Skeletal muscle cell (primary cell): ENCODE results near the gene SYNPO2.
"Not testable (repeated sequence)": the region's sequence is repeated elsewhere in the genome, so short reads cannot be mapped to it uniquely, and the experiment has no call there.

ENCODE experiments used
- DNase-seq: peaks from one replicate; pipeline ENCODE4 v3.0.0-alpha.2; 2010; ENCODE audit warnings: low read depth
- H3K4me3 ChIP-seq: 2 replicates; pipeline ENCODE4 v1.5.1; 2011; ENCODE audit warnings: low read depth, mild to moderate bottlenecking, control low read depth, low read length, moderate library complexity

SYNPO2 gene

DNA sequence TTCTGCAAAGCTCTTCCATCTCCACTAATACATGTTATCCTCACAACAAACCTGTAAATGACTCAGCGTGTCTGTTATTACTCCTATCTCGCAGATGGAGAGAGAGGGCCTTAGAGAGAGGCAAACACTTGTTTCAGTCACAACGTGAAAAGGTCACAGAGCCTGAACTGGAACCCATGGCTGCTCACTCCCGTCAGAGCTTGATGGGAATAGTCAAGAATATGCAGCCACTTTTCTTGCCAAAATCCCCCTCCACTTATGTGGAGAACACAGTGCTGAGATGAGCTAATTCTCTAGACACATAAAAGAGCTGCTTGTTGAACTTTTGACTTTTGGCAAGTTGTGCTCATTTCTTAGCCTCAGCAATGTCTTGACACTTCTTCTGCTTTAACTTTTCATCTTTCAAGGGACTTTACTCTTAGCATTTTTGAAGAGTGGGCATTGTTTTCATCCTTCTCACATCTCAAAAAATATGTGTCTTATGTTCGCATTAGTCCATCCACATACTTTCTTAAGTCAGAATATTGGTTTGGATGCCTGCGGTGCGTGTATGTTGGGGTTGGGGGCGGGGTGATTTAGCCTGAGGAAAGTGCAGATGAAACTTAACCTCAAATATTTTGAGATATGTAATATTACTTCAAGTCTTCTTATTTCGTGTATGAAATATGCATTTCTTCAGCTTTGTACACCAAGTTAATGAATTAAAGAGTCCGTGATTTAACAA lies 69.2 kb downstream of the SYNPO2 start:
- no peak for DNase-seq
- H3K4me3 ChIP-seq, result no peak overlapping the region

DNA sequence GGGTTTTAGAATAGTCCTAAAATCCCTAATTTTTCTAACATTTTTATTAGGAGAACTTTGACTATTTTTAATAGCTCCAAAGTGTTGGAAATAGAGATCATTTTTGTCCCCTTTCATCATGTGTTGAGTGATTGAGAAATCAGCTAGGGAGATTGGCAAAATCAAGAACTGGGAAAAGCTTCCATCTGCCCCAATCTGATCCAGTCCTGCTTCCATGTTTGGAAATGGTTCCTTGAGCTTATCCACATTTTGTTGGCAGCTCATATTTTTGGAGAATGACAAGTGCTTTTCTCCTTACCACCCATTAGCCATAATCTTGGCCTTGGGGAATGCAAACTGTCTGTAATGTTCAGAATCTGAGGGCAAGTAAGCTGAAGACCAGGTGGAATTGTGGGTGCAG lies 73.9 kb downstream of the SYNPO2 start:
- DNase-seq, result no peak
- no peak overlapping the region for H3K4me3 ChIP-seq

DNA sequence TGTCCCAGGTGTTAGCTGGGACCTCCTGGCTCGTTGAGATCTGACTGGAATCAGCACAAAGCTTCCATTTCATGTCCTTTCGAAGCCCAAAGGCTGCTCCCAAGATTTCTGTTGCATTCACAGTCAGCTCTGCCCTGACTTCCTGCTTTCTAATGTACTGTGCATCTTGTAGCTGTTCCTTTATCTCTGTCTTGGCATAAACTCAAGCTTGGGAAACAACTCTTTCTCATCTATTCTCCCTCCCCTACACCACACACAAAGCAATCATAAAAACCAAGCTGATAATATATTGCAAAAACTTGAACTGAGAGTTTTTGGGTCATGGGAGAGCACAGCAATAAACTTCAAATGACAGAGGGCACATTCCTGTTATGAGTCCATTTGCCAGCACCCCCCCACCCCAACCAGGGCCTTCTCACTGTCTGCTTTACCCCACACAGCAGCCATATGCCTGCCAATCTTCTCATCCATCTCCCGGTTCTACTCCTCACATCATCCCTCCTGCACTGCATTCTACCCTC lies 76.3 kb downstream of the SYNPO2 start:
- peak; percentile 61 for DNase-seq
- no peak overlapping the region for H3K4me3 ChIP-seq

- DNase-seq, result no peak
- no peak overlapping the region for H3K4me3 ChIP-seq
Measured at GRCh38 chr4:118967393-118967792, 78.7 kb downstream of the SYNPO2 start.

- DNase-seq, result peak; percentile 85
- H3K4me3 ChIP-seq, result no peak overlapping the region
Measured at GRCh38 chr4:118968005-118968404, 79.4 kb downstream of the SYNPO2 start.

GRCh38 chr4:118968813-118969212 lies 80.2 kb downstream of the SYNPO2 start:
- H3K4me3 ChIP-seq, result no peak overlapping the region
- DNase-seq, result no peak

- DNase-seq, result no peak
- no peak overlapping the region for H3K4me3 ChIP-seq
Measured at GRCh38 chr4:118969359-118969758, 80.7 kb downstream of the SYNPO2 start.

DNA sequence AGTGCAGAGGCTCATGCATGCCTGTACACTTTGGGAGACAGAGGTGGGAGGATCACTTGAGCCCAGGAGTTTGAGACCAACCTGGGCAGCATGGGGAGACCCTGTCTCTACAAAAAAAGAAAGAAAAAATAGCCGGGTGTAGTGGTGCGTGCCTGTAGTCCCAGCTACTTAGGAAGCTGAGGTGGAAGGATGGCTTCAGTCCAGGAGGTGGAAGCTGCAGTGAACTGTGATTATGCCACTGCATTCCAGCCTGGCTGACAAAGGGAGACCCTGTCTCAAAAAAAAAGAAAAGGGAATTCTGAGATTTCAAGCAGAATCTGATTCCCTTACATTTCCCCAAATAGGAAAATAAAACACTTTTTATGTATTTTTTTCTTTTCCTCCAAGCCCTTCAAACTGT lies 83.5 kb downstream of the SYNPO2 start:
- DNase-seq, result no peak
- H3K4me3 ChIP-seq, result no peak overlapping the region

DNA sequence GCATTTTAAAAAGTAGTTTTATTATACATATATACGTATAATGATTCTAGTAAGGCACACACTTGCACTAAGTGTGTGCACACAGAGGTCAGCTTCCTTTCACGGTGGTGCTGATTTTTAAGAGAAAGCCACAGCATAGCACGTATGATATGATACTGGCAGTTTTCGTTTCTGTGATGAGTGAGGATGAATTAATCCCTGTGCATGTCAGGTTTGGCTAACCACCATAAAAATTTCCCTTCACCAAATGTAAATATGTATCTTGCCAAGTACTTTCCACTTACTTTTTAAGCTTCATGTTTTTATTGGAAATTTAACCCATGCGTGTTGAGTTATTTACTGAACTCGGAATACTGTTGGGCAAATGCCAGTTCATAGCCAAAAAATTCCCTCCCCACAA lies 84.6 kb downstream of the SYNPO2 start:
- DNase-seq, result no peak
- no peak overlapping the region for H3K4me3 ChIP-seq

DNA sequence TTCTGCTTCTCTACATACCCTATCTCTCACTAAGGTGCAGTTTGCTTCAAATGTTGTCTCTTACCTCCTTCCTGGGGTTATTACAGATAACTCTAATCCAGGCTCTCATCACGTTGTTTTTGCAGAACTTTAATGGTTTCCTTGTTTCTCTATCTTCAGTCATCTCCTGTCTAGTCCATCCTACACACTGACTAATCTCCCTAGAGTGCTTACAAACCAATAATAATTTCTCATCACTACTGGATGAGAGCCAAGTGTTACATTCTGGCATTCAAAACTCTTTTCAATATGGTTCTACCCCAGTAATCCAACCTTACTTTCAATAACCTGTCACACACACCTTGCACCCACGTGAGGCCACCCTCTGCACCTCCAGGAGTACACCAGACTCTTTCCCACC lies 86.1 kb downstream of the SYNPO2 start:
- no peak overlapping the region for H3K4me3 ChIP-seq
- DNase-seq, result peak; percentile 50

DNA sequence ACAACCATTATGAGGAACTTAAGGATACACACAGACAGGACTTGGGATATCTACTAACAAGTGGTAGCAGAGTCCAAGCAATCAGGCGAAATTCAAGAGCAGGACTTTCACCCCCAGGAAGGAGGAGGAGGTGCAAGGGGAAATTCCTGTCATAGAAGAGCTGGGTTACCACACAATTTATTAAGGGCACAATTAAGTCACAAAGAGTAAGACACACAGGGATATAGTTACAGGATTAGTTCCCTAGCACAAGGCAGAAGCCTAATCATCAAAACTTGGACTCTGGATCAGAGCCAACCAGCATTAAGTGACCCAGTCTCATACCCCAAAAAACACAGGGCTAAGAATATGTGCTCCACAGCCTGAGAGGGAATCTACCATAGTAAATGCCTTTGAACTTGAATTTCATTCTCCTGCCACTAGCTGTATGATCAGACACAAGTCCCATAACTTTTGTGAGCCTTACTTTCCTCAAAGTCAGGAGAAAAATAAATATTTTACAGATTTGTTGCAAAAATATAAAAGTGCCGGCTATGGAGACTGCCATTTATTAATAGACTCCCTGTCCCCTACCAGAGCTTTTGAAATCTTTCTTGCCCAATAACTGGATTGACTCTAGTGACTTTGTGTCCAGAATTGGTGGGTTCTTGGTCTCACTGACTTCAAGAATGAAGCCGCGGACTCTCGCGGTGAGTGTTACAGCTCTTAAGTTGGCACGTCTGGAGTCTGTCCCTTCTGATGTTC lies 87.0 kb downstream of the SYNPO2 start:
- no peak overlapping the region for H3K4me3 ChIP-seq
- DNase-seq, result no peak

DNA sequence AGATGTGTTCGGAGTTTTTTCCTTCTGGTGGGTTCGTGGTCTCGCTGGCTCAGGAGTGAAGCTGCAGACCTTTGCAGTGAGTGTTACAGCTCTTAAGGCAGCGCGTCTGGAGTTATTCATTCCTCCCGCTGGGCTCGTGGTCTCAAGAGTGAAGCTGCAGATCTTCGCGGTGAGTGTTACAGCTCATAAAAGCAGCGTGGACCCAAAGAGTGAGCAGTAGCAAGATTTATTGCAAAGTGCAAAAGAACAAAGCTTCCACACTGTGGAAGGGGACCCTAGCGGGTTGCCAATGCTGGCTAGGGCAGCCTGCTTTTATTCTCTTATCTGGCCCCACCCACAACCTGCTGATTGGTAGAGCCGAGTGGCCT lies 87.5 kb downstream of the SYNPO2 start:
- H3K4me3 ChIP-seq, DNase-seq: not testable (repeated sequence)

DNA sequence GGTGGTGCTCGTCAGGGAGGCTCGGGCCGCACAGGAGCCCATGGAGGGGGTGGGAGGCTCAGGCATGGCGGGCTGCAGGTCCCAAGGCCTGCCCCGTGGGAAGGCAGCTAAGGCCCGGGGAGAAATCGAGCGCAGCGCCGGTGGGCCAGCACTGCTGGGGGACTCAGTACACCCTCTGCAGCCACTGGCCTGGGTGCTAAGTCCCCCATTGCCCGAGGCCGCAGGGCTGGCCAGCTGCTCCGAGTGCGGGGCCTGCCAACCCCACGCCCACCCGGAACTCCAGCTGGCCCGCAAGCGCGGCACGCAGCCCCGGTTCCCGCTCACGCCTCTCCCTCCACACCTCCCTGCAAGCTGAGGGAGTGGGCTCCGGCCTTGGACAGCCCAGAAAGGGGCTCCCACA lies 88.4 kb downstream of the SYNPO2 start:
- DNase-seq, H3K4me3 ChIP-seq: not testable (repeated sequence)

GRCh38 chr4:118979712-118980111 lies 91.1 kb downstream of the SYNPO2 start:
- H3K4me3 ChIP-seq, result no peak overlapping the region
- no peak for DNase-seq

DNA sequence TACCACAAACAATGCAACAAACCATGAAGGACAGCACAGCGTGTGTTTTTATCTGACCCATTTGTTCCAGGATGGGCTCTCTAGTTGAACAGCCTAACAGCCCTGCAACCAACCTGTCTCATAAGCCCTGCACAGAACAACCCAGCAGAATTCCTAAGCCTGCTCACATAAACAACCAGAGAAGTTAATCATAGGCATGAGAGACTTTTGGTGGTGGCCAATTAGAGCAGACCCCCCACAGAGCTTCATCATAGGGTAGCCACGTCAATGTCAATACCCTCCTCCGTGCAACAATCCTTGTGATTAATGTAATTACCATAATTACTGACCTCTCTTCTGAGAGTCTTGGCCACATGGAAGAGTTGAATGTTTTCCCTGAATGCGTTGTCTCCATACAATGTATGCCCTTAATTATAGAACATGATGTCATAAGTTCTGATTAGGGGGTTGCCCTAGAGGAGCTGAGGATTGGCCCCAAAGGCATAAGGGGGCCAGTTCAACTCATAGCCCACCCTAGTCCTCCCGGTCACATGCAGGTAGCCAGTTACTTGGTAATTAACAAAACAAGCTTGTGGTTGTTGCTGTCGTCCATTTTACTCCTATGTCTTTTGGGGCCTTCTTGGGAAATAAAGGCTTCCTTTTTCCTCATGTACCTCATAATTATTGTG lies 92.7 kb downstream of the SYNPO2 start:
- DNase-seq, result peak; percentile 36
- no peak overlapping the region for H3K4me3 ChIP-seq

DNA sequence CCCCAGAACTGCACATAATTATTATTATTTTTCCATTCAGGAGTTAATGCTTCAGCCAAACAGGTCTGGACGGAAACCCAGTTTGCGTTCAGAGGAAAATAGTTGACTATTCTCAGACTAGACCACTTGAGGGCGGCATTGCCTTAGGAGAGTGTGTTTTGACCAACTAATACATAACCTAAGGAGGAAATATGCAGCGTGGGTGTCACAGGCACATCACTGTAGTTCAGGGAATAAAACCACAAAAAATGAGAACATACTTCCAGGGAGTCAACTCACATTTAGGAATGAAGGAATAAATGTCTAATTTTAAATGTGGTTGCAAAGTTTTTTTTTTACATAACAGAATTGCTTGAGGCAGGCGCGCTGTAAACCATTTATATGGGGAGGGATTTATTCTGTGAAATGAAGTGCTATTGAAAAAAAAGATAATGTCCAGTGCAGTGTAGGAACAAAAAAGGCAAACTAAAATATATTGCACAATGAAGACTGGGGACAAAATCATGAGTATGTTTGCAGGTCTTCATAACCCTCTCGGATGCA lies 93.3 kb downstream of the SYNPO2 start:
- no peak overlapping the region for H3K4me3 ChIP-seq
- peak; percentile 79 for DNase-seq

- no peak overlapping the region for H3K4me3 ChIP-seq
- DNase-seq, result no peak
Measured at GRCh38 chr4:118983293-118983692, 94.6 kb downstream of the SYNPO2 start.

- DNase-seq, result no peak
- no peak overlapping the region for H3K4me3 ChIP-seq
Measured at GRCh38 chr4:118983831-118984230, 95.2 kb downstream of the SYNPO2 start.

- DNase-seq, result no peak
- no peak overlapping the region for H3K4me3 ChIP-seq
Measured at GRCh38 chr4:118985170-118986000, 96.7 kb downstream of the SYNPO2 start.
